CD4-positive, alpha-beta T cell treated with Interleukin-2 at 100 ng/mL for 4 hours (primary cell): ENCODE results near the gene RNF135.
"Not testable (repeated sequence)": the region's sequence is repeated elsewhere in the genome, so short reads cannot be mapped to it uniquely, and the experiment has no call there.

Source experiments
- DNase-seq: peaks from one replicate; pipeline ENCODE4 v3.0.0-alpha.2; 2020; ENCODE audit warnings: low spot score

Gene RNF135

GRCh38 chr17:31003225-31003866, 32.5 kb downstream of the RNF135 start:
- DNase-seq, result no peak

GRCh38 chr17:31004160-31004559, 33.3 kb downstream of the RNF135 start:
- DNase-seq, result no peak

- DNase-seq, result no peak
Measured at GRCh38 chr17:31007695-31008373, 37.0 kb downstream of the RNF135 start.

- DNase-seq, result peak; percentile 50
Measured at GRCh38 chr17:31008374-31009041, 37.7 kb downstream of the RNF135 start.

GRCh38 chr17:31009042-31009702, 38.3 kb downstream of the RNF135 start:
- DNase-seq, result peak; percentile 10

- DNase-seq, result not testable (repeated sequence)
Measured at GRCh38 chr17:31010014-31010413, 39.2 kb downstream of the RNF135 start.

- DNase-seq, result no peak
Measured at GRCh38 chr17:31013844-31014243, 43.0 kb downstream of the RNF135 start.

- no peak for DNase-seq
Measured at GRCh38 chr17:31015639-31016038, 44.8 kb downstream of the RNF135 start.

GRCh38 chr17:31019004-31019403, 48.2 kb downstream of the RNF135 start:
- DNase-seq, result no peak

- not testable (repeated sequence) for DNase-seq
Measured at GRCh38 chr17:31023171-31023570, 52.3 kb downstream of the RNF135 start.

GRCh38 chr17:31031841-31032240, 61.0 kb downstream of the RNF135 start:
- DNase-seq, result no peak

- DNase-seq, result not testable (repeated sequence)
Measured at GRCh38 chr17:31035611-31036010, 64.8 kb downstream of the RNF135 start.

GRCh38 chr17:31040837-31041236, 70.0 kb downstream of the RNF135 start:
- DNase-seq, result not testable (repeated sequence)

- DNase-seq, result not testable (repeated sequence)
Measured at GRCh38 chr17:31042378-31042777, 71.5 kb downstream of the RNF135 start.

GRCh38 chr17:31046856-31047425, 76.1 kb downstream of the RNF135 start:
- not testable (repeated sequence) for DNase-seq

GRCh38 chr17:31048142-31048541, 77.3 kb downstream of the RNF135 start:
- no peak for DNase-seq

- DNase-seq, result no peak
Measured at GRCh38 chr17:31048780-31049179, 77.9 kb downstream of the RNF135 start.
